Putamen (tissue), 1 donor: ENCODE measurements around the gene PRIM2.
"Not testable (repeated sequence)": the region's sequence is repeated elsewhere in the genome, so short reads cannot be mapped to it uniquely, and the experiment has no call there.

Experiments used
- DNase-seq: peaks from one replicate; pipeline ENCODE4 v3.0.0-alpha.2; 2016; ENCODE audit warnings: low spot score

Gene PRIM2, protein sequence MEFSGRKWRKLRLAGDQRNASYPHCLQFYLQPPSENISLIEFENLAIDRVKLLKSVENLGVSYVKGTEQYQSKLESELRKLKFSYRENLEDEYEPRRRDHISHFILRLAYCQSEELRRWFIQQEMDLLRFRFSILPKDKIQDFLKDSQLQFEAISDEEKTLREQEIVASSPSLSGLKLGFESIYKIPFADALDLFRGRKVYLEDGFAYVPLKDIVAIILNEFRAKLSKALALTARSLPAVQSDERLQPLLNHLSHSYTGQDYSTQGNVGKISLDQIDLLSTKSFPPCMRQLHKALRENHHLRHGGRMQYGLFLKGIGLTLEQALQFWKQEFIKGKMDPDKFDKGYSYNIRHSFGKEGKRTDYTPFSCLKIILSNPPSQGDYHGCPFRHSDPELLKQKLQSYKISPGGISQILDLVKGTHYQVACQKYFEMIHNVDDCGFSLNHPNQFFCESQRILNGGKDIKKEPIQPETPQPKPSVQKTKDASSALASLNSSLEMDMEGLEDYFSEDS

DNA sequence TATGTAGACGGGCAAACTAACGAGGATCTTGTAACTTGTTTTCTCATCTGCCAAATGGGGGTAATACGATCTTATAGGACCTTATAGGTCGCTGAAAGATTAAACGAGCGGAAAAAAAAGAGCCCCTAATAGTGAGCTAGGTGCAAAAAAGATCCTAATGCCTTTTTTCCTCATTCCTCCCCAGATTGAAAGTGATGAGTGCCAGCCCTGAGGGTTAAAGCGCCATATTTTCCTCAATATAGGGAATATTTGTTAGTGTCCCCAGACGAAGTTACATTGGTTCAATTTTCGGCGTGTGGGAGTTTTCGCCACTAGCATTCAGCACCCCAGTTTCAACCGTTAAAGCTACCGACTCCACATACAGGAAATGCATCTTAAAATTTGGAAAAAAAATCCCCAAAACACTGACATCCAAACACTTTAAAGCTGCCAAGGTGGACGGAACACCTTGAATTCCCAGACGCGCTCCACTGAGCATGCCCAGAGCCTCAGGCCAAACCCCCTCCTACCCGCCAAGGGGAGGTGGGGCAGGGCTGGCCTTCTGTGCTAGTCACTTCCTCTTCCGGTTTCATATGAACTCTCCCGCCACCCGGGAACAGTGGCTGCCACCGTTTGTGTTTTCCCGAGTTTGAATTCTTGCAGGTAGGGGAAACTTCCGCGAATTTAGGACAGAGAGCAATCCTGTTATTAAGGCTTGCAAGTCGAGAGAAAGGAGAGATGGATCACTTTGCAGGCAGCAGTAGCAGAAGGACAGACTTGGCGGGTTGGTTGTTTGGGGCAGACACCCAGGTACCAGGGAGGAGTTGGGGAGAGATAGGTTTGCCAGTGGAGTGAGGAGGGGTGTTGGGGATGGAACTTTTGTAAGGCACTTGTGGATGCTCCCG is at the start of gene PRIM2:
PRIM2 (plus strand) TSS at position 571 of the 884 bp plus-strand sequence. CDS start 816 bp downstream, outside the sequence.
- DNase-seq: peak; percentile 90

DNA sequence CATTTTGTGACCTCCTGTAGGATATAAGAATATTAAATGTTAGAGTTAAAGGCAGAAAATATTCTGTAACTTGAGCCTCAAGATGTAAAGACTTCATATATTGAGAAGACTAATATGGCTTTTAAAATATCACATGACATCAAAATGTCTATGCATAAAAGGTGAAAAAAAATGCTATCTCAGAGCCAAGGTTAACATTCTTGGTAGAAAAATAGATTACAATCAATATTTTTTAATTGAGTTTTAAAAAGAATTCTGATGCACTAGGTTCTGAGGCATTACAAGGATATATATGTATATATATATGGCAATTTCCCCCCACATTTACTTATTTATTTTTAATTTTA is 49.2 kb upstream of the PRIM2 start:
- DNase-seq: no peak

DNA sequence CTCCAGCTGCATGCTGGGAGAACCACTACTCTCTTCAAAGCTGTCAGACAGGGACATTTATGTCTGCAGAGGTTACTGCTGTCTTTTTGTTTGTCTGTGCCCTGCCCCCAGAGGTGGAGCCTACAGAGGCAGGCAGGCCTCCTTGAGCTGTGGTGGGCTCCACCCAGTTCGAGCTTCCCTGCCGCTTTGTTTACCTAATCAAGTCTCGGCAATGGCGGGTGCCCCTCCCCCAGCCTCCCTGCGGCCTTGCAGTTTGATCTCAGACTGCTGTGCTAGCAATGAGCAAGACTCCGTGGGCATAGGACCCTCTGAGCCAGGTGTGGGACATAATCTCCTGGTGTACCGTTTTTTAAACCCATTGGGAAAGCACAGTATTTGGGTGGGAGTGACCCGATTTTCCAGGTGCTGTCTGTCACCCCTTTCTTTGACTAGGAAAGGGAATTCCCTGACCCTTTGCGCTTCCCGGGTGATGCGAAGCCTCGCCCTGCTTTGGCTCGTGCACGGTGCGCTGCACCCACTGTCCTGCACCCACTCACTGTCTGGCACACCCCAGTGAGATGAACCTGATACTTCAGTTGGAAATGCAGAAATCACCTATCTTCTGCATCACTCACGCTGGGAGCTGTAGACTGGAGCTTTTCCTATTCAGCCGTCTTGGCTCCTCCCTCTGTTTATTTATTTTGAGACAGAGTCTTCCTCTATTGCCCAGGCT is 43.2 kb upstream of the PRIM2 start:
- DNase-seq: not testable (repeated sequence)

DNA sequence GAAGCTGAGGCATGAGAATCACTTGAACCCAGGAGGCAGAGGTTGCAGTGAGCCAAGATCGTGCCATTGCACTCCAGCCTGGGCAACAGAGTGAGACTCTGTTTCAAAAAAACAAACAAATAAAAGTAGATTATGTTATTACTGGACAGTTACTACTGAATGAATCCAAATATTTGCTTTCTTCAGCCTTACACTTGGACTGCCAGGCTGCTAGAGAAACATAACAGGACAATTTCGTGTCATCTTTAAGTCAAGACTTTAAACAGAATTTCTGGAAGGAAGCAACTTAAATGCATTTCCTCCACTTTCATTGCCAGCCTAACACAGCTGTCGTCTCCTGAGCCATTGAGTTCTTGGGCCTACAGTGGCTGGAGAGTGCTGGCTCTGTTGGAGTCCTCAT is 42.0 kb upstream of the PRIM2 start:
- no peak for DNase-seq

DNA sequence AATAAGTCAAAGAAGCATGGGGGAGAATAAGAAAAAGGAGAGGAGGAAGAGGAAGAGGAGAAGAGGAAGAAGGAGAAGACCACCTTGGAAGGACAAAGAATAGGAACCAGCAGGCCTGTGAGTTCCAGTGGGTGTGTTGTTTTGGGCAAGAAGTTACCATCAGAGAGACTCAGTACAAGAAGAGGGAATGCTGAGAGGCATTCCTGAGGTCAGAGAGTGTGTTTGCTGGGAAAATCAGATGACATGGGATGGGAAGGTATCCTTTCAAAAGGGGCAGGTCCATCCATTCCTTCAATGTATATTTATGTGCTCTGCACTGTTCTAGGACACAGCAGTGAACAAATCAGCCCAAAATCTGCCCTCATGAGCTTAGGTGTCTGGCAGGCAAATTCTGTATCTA is 40.5 kb upstream of the PRIM2 start:
- no peak for DNase-seq

DNA sequence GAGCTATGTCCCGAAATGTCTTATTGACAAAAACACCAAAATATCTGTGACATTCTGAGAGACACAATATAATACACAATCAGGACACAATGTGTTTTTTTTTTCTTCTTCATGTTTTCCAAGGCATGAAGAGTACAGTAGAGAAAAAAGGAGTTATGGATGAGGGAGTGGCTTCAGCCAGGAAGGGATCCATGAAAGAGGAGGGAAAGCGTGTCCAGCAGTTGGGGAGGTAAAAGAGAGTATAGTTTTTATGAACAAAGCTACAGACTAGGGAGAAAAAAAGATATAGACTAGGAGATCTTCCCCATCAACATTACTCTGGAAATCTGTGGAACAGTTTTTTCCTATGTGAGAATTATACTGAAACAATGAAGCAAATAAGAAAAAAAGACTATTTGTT is 38.9 kb upstream of the PRIM2 start:
- no peak for DNase-seq

DNA sequence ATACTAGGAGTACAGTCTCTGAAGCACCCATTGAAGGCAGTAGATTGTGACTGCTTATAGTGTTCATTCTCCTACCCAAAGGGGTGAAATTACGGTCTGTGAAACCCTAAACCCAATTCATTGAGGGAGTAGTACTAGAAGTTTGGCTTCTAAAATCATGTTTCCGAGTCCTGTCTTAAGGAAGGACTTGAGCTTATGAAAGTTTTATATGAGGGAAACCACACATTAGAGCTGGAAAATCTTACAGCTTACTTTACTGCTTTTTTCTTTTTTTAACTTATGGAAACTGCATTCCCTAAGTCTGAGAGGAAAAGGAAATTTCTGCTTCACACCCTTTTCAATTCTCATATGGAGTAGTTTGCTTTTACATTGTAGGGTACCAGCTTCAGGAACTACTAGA is 38.4 kb upstream of the PRIM2 start:
- no peak for DNase-seq

DNA sequence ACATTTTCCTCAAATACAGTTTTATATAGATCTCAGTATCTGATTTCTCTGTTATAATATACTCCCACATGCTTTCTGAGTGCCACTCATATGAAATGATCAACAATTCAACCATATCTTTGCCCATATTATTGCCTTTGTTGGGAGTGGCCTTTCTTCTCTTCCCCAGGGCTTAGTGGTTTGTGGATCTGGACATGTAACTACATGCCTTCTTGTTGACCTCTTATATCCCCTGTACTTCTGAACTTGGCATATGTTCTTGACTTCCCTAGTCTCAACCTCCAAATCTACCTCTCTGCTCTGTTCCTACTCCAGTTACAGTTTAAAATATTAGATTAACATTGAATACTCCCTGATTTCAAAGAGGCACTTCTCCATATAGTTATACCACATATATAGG is 34.3 kb upstream of the PRIM2 start:
- no peak for DNase-seq

DNA sequence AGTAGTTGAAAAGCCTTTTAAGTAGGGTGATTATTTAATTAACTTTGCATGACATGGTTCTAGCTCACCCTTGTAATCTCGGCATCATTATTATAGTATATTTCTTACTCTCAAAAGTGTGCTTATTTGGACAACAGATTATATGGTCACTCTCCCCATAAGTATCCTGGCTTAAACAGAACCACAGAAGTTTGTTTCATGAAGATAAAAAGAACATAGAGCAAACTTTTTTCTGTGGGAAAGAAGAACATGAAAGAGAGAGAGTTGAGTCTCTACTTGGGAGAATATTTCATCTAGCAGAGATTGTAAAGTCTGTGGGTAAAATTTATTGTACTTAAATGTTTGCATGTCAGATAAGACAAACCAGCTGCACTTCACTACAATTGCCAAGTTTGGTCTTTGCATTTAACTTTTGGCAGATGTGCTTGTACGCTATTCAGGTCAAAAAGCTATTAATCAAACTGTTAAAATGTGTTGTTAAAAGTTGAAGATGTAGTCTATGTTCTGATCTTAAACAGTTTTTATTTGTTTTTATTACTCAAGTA is 33.4 kb upstream of the PRIM2 start:
- DNase-seq: no peak

DNA sequence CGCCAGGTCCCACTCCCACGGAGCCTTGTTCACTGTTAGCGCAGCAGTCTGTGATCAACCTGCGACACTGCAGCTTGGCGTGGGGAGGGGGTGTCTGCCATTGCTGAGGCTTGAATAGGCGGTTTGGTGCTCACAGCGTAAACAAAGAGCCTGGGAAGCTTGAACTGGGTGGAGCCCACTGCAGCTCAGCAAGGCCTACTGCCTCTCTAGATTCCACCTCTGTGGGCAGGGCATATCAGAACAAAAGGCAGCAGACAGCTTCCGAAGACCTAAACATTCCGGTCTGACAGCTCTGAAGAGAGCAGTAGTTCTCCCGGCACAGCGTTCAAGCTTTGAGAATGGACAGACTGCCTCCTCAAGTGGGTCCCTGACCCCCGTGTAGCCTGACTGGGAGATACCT is 29.3 kb upstream of the PRIM2 start:
- DNase-seq: not testable (repeated sequence)

DNA sequence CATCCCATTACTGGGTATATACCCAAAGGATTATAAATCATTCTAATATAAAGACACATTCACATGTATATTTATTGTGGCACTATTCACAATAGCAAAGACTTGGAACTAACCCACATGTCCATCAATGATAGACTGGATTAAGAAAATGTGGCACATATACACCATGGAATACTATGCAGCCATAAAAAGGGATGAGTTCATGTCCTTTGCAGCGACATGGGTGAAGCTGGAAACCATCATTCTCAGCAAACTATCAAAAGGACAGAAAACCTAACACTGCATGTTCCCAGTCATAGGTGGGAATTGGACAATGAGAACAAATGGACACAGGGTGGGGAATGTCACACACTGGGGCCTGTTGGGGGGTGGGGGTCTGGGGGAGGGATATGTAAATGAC is 24.0 kb upstream of the PRIM2 start:
- not testable (repeated sequence) for DNase-seq

DNA sequence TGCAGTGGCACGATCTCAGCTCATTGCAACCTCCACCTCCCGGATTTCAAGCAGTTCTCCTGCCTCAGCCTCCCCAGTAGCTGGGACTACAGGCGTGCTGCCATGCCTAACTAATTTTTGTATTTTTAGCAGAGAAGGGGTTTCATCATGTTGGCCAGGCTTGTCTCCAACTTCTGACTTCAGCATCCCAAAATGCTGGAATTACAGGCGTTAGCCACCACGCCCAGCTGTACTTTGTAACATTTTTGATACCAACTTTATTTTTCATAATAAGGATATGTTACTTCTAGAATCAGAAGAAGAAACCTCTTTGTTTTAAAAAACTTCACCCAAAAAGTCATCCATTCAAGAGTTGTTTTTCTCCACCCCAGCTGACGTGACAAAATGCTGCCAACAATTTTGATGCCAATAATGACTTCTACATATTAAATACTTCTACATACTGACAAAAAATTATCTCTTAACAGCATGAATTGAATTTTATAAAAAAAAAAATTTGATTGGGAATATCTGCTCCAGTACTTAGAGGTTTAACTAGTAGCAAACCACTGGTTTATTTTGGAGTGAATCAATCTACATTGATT is 22.5 kb upstream of the PRIM2 start:
- no peak for DNase-seq

DNA sequence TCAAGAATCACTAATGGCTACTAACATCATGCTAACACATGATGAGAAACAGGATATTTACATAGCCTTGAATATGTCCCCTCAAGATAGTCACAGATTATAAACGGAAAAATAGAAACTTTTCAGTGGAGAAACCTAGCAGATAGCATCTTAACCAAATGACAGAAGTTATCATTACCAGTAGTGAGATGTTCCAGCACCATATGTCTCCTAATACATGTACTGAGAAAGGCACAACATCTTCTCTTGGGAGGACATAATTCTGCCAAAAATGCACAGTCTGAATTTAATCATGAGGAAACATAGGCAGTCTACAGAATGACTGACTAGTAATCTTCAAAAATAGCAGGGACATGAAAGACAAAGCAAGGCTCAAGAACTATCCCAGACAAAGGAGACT is 19.9 kb upstream of the PRIM2 start:
- no peak for DNase-seq

DNA sequence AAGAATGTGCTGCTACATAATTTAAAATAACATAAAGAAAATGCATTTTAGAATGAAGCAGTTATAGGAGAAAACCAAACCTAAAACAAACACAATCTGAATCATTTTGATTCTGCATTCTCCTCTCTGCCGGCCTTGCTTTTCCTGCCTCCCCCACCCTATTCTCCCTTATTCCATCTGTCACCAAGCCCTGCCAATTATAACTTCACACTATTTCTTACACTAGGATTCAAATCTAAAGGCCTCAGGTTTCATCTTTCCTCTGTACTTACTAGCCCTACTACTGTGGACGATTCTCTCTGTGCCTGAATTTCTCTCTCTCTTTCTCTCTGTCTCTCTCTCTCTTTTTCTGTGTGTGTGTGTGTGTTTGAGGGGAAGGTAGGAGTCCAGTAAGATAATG is 18.7 kb upstream of the PRIM2 start:
- no peak for DNase-seq

DNA sequence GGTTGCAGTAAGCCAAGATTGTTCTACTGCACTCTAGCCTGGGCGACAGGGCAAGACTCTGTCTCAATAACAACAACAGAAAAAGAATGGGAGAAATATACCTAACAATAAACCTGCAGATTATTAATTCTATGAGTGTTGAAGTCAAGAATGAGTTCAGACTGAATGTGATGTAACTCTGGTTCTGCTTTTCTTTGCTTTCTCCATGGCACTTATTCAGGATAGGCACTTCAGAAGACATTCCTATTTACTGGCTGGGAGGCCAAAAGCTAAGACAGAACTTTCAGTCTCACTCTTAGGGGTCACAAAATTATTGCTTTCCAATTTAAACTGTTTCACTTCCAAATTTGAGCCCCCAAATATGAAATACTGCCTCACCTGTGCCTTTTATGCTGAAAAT is 15.7 kb upstream of the PRIM2 start:
- no peak for DNase-seq

DNA sequence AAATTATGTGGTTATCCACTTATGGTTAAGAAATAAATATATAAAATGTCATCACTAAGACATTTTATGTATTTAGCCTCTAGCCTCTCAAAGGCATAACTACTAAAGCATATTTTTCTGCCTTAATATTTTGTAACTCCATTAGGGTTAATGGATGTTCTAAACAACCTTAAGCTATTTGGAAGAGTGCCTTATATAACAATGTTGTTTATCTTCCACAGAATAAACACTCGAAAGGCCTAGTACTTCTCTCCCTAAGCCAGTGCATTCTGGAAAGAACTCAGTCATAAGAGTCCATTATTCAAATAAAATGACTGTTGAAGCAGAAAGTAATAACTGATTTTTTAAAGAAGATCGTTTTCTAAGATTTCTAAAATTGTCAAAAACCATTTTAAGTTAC is 15.0 kb upstream of the PRIM2 start:
- no peak for DNase-seq

DNA sequence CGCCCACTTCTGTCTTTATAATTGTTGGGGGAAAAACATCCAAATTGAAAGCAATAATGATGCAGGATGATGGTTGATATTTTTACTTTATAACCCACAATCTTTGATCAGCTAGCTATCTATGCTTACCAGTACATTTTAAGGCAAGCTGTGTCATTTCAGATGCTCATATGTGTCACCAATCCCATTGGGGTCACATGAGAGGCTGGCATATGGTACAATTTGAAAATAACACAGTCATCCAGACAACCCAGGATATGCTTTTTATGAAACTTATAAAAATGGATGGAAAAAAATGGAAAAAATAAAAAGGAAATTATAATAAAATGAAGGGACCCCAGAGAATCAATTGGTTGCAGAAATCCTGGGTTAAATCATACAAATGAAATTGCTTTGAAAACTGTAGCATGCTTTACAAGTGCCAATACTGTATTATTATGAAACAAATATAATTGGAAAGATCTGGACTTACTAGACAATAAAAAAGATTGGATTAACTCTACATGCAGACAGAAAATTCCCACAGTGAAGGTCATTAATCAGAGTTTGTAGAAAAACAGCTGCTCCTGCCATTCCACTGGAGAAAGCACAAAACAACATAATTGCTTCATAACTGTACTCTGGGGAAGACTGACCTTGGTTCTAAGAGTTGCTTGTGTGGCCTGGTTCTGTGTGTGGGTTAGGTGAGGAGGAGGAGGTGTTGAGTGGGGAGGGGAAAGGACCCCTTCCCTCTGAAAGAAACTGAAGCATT is 13.3 kb upstream of the PRIM2 start:
- DNase-seq: no peak

DNA sequence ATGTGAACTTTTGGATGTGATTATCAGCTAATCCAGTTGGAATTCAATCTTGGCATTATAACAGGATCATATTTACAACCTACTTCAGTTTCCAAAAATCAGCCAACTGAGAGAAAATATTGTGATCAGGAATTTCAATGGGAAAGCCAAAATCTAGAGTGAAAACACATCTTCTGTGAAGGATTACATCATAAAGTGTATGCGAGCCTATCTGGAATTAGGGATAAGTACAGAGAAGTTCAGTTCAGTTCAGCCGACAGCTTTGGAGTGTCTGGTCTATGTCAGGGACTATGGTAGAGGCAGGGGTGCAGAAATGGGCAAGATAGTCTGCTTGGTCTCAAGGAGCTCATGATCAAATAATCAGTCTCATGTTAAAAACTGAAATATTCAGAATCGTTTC is 12.3 kb upstream of the PRIM2 start:
- DNase-seq: no peak

DNA sequence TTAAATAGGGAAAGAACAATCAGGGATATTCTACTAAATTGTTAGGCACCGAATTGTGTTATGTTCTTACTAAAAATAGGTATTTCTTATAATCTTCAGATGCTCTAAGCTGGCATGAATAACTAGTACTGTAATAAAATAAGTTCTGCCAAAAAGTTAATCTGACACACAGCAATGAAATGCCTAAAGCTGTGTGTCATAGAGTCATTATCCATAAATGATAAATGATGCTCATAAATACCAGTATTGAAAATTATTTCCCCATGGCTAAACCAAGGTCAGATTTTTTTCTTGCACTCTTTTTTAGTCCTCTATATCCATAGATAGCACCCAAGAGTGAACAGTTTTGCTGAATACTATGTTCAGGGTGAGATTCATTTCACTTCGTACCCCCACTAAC is 11.7 kb upstream of the PRIM2 start:
- DNase-seq: no peak

DNA sequence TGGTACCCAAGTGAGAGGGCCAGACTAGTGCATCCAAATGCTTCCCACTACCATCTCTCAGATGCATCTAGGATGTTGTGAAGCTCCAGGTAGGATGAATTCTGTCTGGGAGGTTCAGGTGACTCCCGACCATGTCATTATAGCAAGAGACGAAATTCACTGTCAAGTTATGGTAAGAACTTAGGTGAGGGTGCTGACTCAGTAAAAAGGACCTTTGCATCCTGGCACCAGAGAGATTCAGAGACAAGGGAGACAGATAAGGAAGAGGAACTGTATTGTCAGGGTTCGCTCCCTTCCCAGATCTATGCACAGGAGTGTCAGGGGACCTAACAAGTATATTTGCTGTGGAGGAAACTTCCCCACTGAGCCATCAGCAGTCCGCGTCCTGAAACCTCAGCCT is 11.2 kb upstream of the PRIM2 start:
- no peak for DNase-seq

DNA sequence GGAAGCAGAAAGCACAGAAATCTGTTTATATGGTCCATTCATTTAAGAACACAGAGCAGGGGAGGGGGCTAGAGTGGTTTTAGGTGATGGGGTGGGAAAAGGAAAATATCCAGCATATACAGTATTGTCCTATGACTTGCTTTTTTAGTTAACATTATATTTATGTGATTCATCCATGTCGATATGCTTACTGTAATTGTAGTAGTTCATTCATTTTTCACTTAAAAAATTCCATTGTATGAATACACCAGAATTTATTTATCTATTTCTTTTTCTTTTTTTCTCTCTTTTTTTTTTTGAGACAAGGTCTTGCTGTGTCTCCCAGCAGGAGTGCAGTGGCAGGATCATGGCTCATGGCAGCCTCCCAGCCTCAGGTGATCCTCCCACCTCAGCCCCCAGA is 9.6 kb upstream of the PRIM2 start:
- no peak for DNase-seq
